ENCODE results near the gene MYBPC1. TPM values are rescaled to one million over a fixed set of nuclear protein-coding genes. Genes with fewer than 3 reads are reported as not detected.

The MYBPC1 gene
- total and polyA plus RNA-seq, 3 experiments from 2014 or later = not detected

DNA sequence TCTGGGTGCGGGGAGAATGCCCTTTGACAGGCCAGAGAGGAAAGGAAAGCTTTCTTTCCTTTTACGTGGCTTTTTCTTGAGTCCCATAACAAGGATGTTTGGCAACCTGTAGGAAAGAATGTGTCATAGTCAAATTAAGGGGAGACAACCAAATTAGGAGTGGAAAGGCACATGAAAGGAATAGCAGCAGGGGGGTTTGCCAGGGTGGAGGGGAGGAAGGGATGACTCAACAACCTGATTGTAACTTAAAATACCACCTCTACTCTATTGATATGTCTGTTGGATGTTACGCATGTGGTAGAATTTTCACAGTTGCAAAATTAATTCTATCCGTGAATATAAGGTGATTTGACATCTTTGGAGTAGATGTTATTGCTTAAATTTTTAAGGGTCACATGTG lies 28.5 kb upstream of the MYBPC1 start:
- Mint-ChIP-seq H3K4me3 (no peak overlapping the region), H3K27me3 (peaks cover 6 to 20% of the 10 kb centered on the region in 2 donors), H3K9me3 (peaks cover 0 to 2% (median 0%) of the 10 kb centered on the region in 5 donors), H3K27ac (no peak overlapping the region), H3K36me3 (peaks cover 0 to 3% (median 0%) of the 10 kb centered on the region in 3 donors), H3K4me1 (peaks cover 0 to 3% (median 0%) of the 10 kb centered on the region in 3 donors)
- Histone ChIP-seq H3K4me1 (ENCODE audit: insufficient read depth, low read length) (no peaks in the 10 kb centered on the region), H3K9me3 (ENCODE audit: low read length) (no peaks in the 10 kb centered on the region), H3K27ac (ENCODE audit: low read depth, low read length) (no peak overlapping the region), H3K36me3 (ENCODE audit: insufficient read depth, low read length) (no peaks in the 10 kb centered on the region), H3K4me3 (ENCODE audit: low read length) (no peak overlapping the region), H3K27me3 (ENCODE audit: insufficient read depth, low read length, poor library complexity, severe bottlenecking) (no peaks in the 10 kb centered on the region)
- POLR2A ChIA-PET = no interaction called here
- CTCF ChIA-PET = no interaction called here
- DNase-seq = no peak

DNA sequence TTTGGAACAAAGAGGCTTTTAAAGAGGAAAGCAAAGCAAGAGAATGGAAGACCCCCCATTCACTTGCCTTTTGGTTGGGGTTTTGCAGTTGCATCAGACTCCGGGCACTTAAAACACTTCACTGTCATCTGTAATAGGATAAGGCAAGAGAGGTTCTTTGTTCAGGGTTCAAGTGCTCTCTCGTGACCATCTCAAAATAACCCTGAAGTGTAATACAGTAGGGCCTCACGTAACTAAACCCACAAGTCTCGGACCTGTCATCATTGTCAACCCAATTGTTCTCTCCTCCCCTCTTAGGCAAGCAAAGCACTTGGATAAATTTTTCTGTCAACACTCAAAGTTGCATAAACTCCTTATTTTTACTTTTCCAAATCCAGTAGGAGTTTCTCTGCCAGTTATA lies 26.9 kb upstream of the MYBPC1 start:
- Histone ChIP-seq H3K36me3 (ENCODE audit: insufficient read depth, low read length) (no peaks in the 10 kb centered on the region), H3K27ac (ENCODE audit: low read depth, low read length) (no peak overlapping the region), H3K9me3 (ENCODE audit: low read length) (no peaks in the 10 kb centered on the region), H3K4me1 (ENCODE audit: insufficient read depth, low read length) (no peaks in the 10 kb centered on the region), H3K27me3 (ENCODE audit: insufficient read depth, low read length, poor library complexity, severe bottlenecking) (no peaks in the 10 kb centered on the region), H3K4me3 (ENCODE audit: low read length) (no peak overlapping the region)
- Mint-ChIP-seq H3K4me3 (no peak overlapping the region), H3K36me3 (peaks cover 0 to 3% (median 0%) of the 10 kb centered on the region in 3 donors), H3K9me3 (no peaks in the 10 kb centered on the region), H3K4me1 (peaks cover 0 to 3% (median 0%) of the 10 kb centered on the region in 3 donors), H3K27me3 (peaks cover 9 to 20% of the 10 kb centered on the region in 2 donors), H3K27ac (no peak overlapping the region)
- DNase-seq = no peak
- CTCF ChIA-PET = no interaction called here
- POLR2A ChIA-PET = no interaction called here

DNA sequence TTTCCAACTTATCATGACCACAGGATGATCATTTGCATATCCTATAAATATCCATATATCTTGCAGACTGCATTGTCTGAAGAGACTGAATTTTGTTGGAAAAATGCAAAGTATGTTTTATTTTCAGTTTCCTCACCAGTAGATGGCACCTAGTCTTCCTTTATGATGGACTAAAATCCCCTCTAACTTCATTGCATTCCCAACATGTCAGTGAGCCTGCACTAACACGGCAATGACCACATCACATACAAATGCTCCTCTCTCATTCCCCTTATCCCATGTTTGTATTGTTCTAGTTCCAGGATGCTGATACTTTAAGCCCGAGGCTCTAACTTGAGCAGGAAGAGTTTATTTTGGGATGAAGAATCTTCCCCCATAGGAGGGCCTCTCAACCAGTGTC lies 24.7 kb upstream of the MYBPC1 start:
- no peaks in the 10 kb centered on the region for H3K4me1 ChIP-seq (ENCODE audit: insufficient read depth, low read length)
- Mint-ChIP-seq H3K4me3 (no peak overlapping the region), H3K4me1 (peaks cover 0 to 3% (median 0%) of the 10 kb centered on the region in 3 donors), H3K36me3 (peaks cover 0 to 3% (median 0%) of the 10 kb centered on the region in 3 donors), H3K27me3 (peaks cover 11 to 16% of the 10 kb centered on the region in 2 donors), H3K27ac (no peak overlapping the region), H3K9me3 (no peaks in the 10 kb centered on the region)
- H3K9me3 ChIP-seq (ENCODE audit: low read length) = no peaks in the 10 kb centered on the region
- H3K27ac ChIP-seq (ENCODE audit: low read depth, low read length) = no peak overlapping the region
- H3K4me3 ChIP-seq (ENCODE audit: low read length) = no peak overlapping the region
- ChIA-PET POLR2A (no interaction called here), CTCF (no interaction called here)
- no peaks in the 10 kb centered on the region for H3K27me3 ChIP-seq (ENCODE audit: insufficient read depth, low read length, poor library complexity, severe bottlenecking)
- no peak for DNase-seq
- no peaks in the 10 kb centered on the region for H3K36me3 ChIP-seq (ENCODE audit: insufficient read depth, low read length)

DNA sequence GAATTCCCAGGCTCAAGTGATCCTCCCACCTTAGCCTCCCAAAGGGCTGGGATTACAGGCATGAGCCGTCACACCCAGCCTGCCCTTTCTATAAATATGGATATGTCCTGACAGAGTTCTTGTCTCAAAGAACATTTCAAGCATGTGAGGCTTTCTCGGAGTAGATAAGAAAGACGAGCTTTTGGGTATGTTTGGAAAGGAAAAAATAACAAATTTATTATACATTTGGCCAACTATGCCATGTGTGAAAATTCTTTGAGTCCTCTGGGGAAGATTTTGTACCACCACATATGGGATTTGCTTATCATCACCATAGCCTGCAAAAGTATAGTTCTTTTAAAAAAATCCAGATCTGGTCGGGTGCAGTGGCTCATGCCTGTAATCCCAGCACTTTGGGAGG lies 23.7 kb upstream of the MYBPC1 start:
- H3K27ac ChIP-seq (ENCODE audit: low read depth, low read length) = no peak overlapping the region
- Mint-ChIP-seq H3K4me1 (peaks cover 0 to 3% (median 0%) of the 10 kb centered on the region in 3 donors), H3K9me3 (no peaks in the 10 kb centered on the region), H3K4me3 (no peak overlapping the region), H3K27ac (no peak overlapping the region), H3K27me3 (peaks cover 4 to 15% of the 10 kb centered on the region in 2 donors), H3K36me3 (no peaks in the 10 kb centered on the region)
- DNase-seq = no peak
- H3K36me3 ChIP-seq (ENCODE audit: insufficient read depth, low read length) = no peaks in the 10 kb centered on the region
- H3K4me3 ChIP-seq (ENCODE audit: low read length) = no peak overlapping the region
- no peaks in the 10 kb centered on the region for H3K9me3 ChIP-seq (ENCODE audit: low read length)
- ChIA-PET POLR2A (no interaction called here), CTCF (no interaction called here)
- H3K4me1 ChIP-seq (ENCODE audit: insufficient read depth, low read length) = no peaks in the 10 kb centered on the region
- H3K27me3 ChIP-seq (ENCODE audit: insufficient read depth, low read length, poor library complexity, severe bottlenecking) = no peaks in the 10 kb centered on the region

DNA sequence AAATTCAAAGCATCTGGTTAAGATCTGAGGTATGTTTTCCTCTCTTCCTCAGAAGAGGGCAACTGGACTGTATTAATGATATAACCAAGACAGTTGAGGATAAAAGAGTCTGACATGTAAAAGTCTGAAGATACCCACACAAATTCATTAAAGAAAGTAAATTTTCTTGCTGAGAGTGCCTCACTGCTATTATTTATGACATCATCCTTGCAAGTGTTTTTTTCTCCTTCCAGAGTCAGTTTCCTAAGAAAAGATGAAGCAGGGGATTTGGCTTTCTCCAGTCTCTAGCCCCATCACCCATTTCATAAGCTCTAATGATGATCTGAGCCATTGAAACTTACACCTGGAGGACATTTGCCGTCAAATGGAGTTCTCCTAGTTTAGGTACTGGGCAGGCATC lies 21.0 kb upstream of the MYBPC1 start:
- Mint-ChIP-seq H3K4me1 (peaks cover 0 to 3% (median 0%) of the 10 kb centered on the region in 3 donors), H3K4me3 (no peak overlapping the region), H3K27me3 (peaks cover 4 to 19% of the 10 kb centered on the region in 2 donors), H3K9me3 (no peaks in the 10 kb centered on the region), H3K27ac (no peak overlapping the region), H3K36me3 (no peaks in the 10 kb centered on the region)
- Histone ChIP-seq H3K27ac (ENCODE audit: low read depth, low read length) (no peak overlapping the region), H3K36me3 (ENCODE audit: insufficient read depth, low read length) (no peaks in the 10 kb centered on the region), H3K4me1 (ENCODE audit: insufficient read depth, low read length) (no peaks in the 10 kb centered on the region), H3K9me3 (ENCODE audit: low read length) (no peaks in the 10 kb centered on the region), H3K4me3 (ENCODE audit: low read length) (no peak overlapping the region), H3K27me3 (ENCODE audit: insufficient read depth, low read length, poor library complexity, severe bottlenecking) (no peaks in the 10 kb centered on the region)
- DNase-seq = no peak
- CTCF ChIA-PET = interaction anchor here (0.8 kb wide), 1 partner anchor 185 kb away, joined by 3 read pairs; no protein-coding TSS in a partner anchor
- POLR2A ChIA-PET = no interaction called here

DNA sequence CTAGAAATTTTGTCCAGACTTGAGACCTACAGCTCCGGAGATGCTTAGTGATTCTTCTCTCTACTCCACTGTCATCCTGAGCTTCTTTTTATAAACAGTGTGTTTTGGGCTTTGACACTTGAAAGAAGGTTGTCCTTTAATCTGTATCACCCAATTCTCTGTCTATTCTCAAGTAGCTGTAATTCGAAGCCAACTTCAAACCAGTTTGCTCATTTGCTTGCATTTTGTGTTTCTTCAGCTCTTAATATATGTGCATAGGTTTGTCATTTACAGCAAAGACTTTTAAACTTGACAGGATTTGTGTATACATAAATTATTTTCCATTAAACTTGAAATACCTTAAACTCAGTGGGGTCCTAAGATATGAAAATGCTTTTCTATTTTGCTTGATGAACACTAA lies 16.4 kb upstream of the MYBPC1 start:
- no peaks in the 10 kb centered on the region for H3K36me3 Mint-ChIP-seq
- H3K4me3 Mint-ChIP-seq = no peak overlapping the region
- CTCF ChIA-PET = no interaction called here
- H3K9me3 ChIP-seq (ENCODE audit: low read length) = no peaks in the 10 kb centered on the region
- no peak overlapping the region for H3K4me3 ChIP-seq (ENCODE audit: low read length)
- H3K27ac Mint-ChIP-seq = no peak overlapping the region
- no peaks in the 10 kb centered on the region for H3K36me3 ChIP-seq (ENCODE audit: insufficient read depth, low read length)
- POLR2A ChIA-PET = no interaction called here
- no peak overlapping the region for H3K27ac ChIP-seq (ENCODE audit: low read depth, low read length)
- peaks cover 15 to 35% of the 10 kb centered on the region in 2 donors for H3K27me3 Mint-ChIP-seq
- no peaks in the 10 kb centered on the region for H3K4me1 Mint-ChIP-seq
- H3K4me1 ChIP-seq (ENCODE audit: insufficient read depth, low read length) = no peaks in the 10 kb centered on the region
- no peaks in the 10 kb centered on the region for H3K9me3 Mint-ChIP-seq
- no peaks in the 10 kb centered on the region for H3K27me3 ChIP-seq (ENCODE audit: insufficient read depth, low read length, poor library complexity, severe bottlenecking)
- DNase-seq = no peak

DNA sequence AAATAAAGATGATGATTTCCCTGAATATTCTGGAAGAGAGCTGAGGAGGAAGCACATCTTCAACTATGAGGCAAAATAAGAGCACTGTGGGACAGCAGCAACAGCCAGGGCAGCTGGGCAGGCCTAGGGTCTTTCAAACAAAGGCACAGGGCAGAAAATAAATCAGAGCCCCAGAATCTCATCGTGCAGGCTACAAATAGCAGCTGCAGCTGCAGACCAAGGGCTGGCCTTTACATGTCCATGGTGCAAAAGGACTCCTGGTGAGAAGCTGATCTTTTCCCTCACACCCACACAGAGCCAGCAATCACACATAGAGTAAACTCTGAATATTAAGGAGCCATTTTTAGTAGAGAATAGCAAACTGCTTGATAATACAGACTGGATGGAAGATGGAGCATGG lies 13.6 kb upstream of the MYBPC1 start:
- no peak for DNase-seq
- H3K4me3 ChIP-seq (ENCODE audit: low read length) = no peak overlapping the region
- no peaks in the 10 kb centered on the region for H3K4me1 ChIP-seq (ENCODE audit: insufficient read depth, low read length)
- ChIA-PET POLR2A (no interaction called here), CTCF (no interaction called here)
- Mint-ChIP-seq H3K4me3 (no peak overlapping the region), H3K9me3 (no peaks in the 10 kb centered on the region), H3K36me3 (no peaks in the 10 kb centered on the region), H3K27ac (no peak overlapping the region), H3K4me1 (no peaks in the 10 kb centered on the region), H3K27me3 (peaks cover 15 to 34% of the 10 kb centered on the region in 2 donors)
- no peaks in the 10 kb centered on the region for H3K36me3 ChIP-seq (ENCODE audit: insufficient read depth, low read length)
- no peak overlapping the region for H3K27ac ChIP-seq (ENCODE audit: low read depth, low read length)
- no peaks in the 10 kb centered on the region for H3K9me3 ChIP-seq (ENCODE audit: low read length)
- H3K27me3 ChIP-seq (ENCODE audit: insufficient read depth, low read length, poor library complexity, severe bottlenecking) = peaks cover 7% of the 10 kb centered on the region

DNA sequence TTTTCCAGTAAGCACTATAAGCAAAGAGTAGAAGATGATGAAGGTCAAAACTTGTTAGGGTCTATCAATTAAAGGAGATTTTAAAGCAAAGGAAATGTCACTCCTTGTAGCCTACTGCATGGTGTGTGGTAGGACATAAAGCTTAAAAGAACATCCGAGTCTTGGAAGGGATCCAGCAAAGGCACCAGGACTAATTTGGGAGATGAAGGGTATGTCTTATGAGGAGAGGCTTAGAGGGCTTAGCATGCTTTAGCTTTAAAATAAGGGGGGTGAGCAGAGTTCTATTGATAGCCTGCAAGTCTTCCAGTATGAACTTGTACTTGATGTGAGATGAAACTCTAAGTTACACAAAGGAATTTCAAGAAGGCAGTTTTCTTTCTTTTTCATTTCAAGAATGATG lies 11.8 kb upstream of the MYBPC1 start:
- no peak overlapping the region for H3K4me3 Mint-ChIP-seq
- CTCF ChIA-PET = no interaction called here
- H3K9me3 Mint-ChIP-seq = no peaks in the 10 kb centered on the region
- H3K4me1 Mint-ChIP-seq = no peaks in the 10 kb centered on the region
- Histone ChIP-seq H3K4me1 (ENCODE audit: insufficient read depth, low read length) (no peaks in the 10 kb centered on the region), H3K4me3 (ENCODE audit: low read length) (no peak overlapping the region), H3K9me3 (ENCODE audit: low read length) (no peaks in the 10 kb centered on the region), H3K36me3 (ENCODE audit: insufficient read depth, low read length) (no peaks in the 10 kb centered on the region), H3K27me3 (ENCODE audit: insufficient read depth, low read length, poor library complexity, severe bottlenecking) (peaks cover 7% of the 10 kb centered on the region), H3K27ac (ENCODE audit: low read depth, low read length) (no peak overlapping the region)
- no peaks in the 10 kb centered on the region for H3K36me3 Mint-ChIP-seq
- POLR2A ChIA-PET = no interaction called here
- H3K27me3 Mint-ChIP-seq = peaks cover 15 to 29% of the 10 kb centered on the region in 2 donors
- no peak overlapping the region for H3K27ac Mint-ChIP-seq
- no peak for DNase-seq

DNA sequence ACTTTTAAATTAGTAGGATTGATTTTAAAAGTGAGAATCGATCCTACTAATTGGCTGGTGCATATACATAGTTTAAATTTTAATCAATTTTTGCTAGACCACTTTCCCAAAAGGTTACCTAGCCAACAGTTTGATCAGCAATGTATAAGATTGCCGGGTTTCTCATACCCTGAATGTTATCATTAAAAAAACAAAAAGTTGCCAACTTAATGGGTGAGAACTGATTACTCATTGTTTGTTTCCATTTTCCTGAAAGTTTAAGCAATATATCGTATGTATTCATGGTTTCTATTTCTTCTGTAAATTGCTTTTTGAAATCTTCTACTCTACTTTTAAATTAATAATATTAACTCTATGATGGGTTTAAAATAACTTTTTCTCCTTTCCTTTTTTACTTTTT lies 4.4 kb upstream of the MYBPC1 start:
- H3K4me1 Mint-ChIP-seq = no peaks in the 10 kb centered on the region
- POLR2A ChIA-PET = no interaction called here

More for the DNA sequence above, 4.4 kb upstream of the MYBPC1 start:
- CTCF ChIA-PET = no interaction called here
- H3K9me3 Mint-ChIP-seq = no peaks in the 10 kb centered on the region
- Histone ChIP-seq H3K4me3 (ENCODE audit: low read length) (no peak overlapping the region), H3K27ac (ENCODE audit: low read depth, low read length) (no peak overlapping the region), H3K9me3 (ENCODE audit: low read length) (no peaks in the 10 kb centered on the region), H3K27me3 (ENCODE audit: insufficient read depth, low read length, poor library complexity, severe bottlenecking) (no peaks in the 10 kb centered on the region), H3K36me3 (ENCODE audit: insufficient read depth, low read length) (no peaks in the 10 kb centered on the region), H3K4me1 (ENCODE audit: insufficient read depth, low read length) (no peaks in the 10 kb centered on the region)
- no peak overlapping the region for H3K27ac Mint-ChIP-seq
- H3K27me3 Mint-ChIP-seq = peaks cover 2 to 25% of the 10 kb centered on the region in 2 donors
- DNase-seq = no peak
- no peak overlapping the region for H3K4me3 Mint-ChIP-seq
- no peaks in the 10 kb centered on the region for H3K36me3 Mint-ChIP-seq
